ENCODE data around the gene TBC1D14. TPM values are rescaled to one million over a fixed set of nuclear protein-coding genes. Genes with fewer than 3 reads are reported as not detected.
"Not testable (repeated sequence)": the region's sequence is repeated elsewhere in the genome, so short reads cannot be mapped to it uniquely, and the experiment has no call there.

TBC1D14 gene
- total RNA-seq, 1 experiment from 2014 or later, result 50.2 TPM

DNA sequence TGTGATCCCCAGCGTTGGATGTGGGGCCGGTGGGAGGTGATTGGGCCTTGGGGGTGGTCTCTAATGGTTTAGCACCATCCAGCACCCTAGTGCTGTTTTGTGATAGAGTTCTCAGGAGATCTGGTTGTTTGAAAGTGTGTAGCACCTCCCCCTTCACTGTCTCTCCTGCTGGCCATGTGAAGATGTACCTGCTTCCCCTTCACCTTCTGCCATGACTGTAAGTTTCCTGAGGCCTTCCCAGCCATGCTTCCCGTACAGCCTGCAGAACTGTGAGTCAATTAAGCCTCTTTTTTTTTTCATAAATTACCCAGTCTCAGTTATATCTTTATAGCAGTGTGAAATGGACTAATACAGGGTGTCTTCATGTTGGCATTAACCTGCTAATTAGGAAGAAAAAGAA is 19.3 kb upstream of the TBC1D14 start:
- H3K9me3 ChIP-seq (ENCODE audit: control insufficient read depth, low read depth, low read length), result no peaks in the 10 kb centered on the region
- no peaks in the 10 kb centered on the region for H4K20me1 ChIP-seq (ENCODE audit: control insufficient read depth, insufficient read depth, insufficient read length)
- H3K4me1 ChIP-seq (ENCODE audit: insufficient read depth, low read length), result no peaks in the 10 kb centered on the region
- no peak overlapping the region for H4K91ac ChIP-seq (ENCODE audit: insufficient read length, low read depth, low read length)
- Mint-ChIP-seq H3K4me1 (peaks cover 4 to 14% of the 10 kb centered on the region in 2 experiments; a peak in 3 of 4 replicates), H3K4me3 (no peak overlapping the region), H3K27ac (no peak overlapping the region), H3K36me3 (ENCODE audit: insufficient read depth in 1 of 3, low read depth in 3 of 3) (peaks cover 6 to 9% (median 8%) of the 10 kb centered on the region in 3 experiments; a peak in 5 of 7 replicates), H3K9me3 (peaks cover 9 to 11% of the 10 kb centered on the region in 2 experiments; a peak in 4 of 5 replicates), H3K27me3 (ENCODE audit: low read depth) (peaks cover 2% of the 10 kb centered on the region; the same call in 1 of the 2 replicates)
- H4K5ac ChIP-seq (ENCODE audit: insufficient read length, low read depth, low read length), result no peak overlapping the region
- H3K18ac ChIP-seq (ENCODE audit: insufficient read length, low read depth, low read length), result no peak overlapping the region
- no peak overlapping the region for H2BK15ac ChIP-seq (ENCODE audit: low read depth, low read length)
- H3K4ac ChIP-seq (ENCODE audit: low read depth, low read length), result no peak overlapping the region
- no peak overlapping the region for H3K9ac ChIP-seq (ENCODE audit: extremely low read depth, insufficient read length, low read length)
- no peaks in the 10 kb centered on the region for H3K79me2 ChIP-seq (ENCODE audit: insufficient read depth, low read length)
- no peak overlapping the region for H2BK20ac ChIP-seq (ENCODE audit: low read depth, low read length, poor library complexity, severe bottlenecking)
- no peak overlapping the region for H3T11ph ChIP-seq (ENCODE audit: low read length)
- no peak overlapping the region for H3K4me2 ChIP-seq (ENCODE audit: insufficient read depth, insufficient read length, low read length)
- no peak overlapping the region for H2AK5ac ChIP-seq (ENCODE audit: insufficient read length, low read length)
- no CpG with 5 or more reads among the region's 3 CpGs for WGBS (ENCODE audit: extremely low coverage, insufficient read length, low lambda C conversion rate)
- H4K8ac ChIP-seq (replicated peaks; ENCODE audit: insufficient read length, low read depth, low read length), result no peak overlapping the region
- no peaks in the 10 kb centered on the region for H3K79me1 ChIP-seq (ENCODE audit: insufficient read depth, low read depth, low read length, poor library complexity, severe bottlenecking)
- no peak overlapping the region for H2AFZ ChIP-seq (ENCODE audit: low read length)
- H2BK5ac ChIP-seq (ENCODE audit: insufficient read length, low read length), result no peak overlapping the region
- no peak overlapping the region for H3K14ac ChIP-seq (ENCODE audit: insufficient read depth, low read length)
- DNase-seq, result no peak
- H3K56ac ChIP-seq (ENCODE audit: insufficient read length, low read depth, low read length), result no peak overlapping the region
- H3K27ac ChIP-seq (ENCODE audit: insufficient read length, low read depth, low read length), result no peak overlapping the region
- no peaks in the 10 kb centered on the region for H3K27me3 ChIP-seq (ENCODE audit: insufficient read depth, low read length)
- TF ChIP-seq, protein P1, sequence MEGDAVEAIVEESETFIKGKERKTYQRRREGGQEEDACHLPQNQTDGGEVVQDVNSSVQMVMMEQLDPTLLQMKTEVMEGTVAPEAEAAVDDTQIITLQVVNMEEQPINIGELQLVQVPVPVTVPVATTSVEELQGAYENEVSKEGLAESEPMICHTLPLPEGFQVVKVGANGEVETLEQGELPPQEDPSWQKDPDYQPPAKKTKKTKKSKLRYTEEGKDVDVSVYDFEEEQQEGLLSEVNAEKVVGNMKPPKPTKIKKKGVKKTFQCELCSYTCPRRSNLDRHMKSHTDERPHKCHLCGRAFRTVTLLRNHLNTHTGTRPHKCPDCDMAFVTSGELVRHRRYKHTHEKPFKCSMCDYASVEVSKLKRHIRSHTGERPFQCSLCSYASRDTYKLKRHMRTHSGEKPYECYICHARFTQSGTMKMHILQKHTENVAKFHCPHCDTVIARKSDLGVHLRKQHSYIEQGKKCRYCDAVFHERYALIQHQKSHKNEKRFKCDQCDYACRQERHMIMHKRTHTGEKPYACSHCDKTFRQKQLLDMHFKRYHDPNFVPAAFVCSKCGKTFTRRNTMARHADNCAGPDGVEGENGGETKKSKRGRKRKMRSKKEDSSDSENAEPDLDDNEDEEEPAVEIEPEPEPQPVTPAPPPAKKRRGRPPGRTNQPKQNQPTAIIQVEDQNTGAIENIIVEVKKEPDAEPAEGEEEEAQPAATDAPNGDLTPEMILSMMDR (conservative IDR thresholded peaks at IDR 0.05), result no peak
- no peak overlapping the region for H3K23ac ChIP-seq (ENCODE audit: insufficient read length, low read depth, low read length)
- H3K23me2 ChIP-seq (ENCODE audit: insufficient read length, low read depth, low read length, poor library complexity, severe bottlenecking), result no peaks in the 10 kb centered on the region
- H2BK12ac ChIP-seq (ENCODE audit: insufficient read length, low read depth, low read length), result no peak overlapping the region
- H2BK120ac ChIP-seq (ENCODE audit: low read depth, low read length, poor library complexity, severe bottlenecking), result no peak overlapping the region

DNA sequence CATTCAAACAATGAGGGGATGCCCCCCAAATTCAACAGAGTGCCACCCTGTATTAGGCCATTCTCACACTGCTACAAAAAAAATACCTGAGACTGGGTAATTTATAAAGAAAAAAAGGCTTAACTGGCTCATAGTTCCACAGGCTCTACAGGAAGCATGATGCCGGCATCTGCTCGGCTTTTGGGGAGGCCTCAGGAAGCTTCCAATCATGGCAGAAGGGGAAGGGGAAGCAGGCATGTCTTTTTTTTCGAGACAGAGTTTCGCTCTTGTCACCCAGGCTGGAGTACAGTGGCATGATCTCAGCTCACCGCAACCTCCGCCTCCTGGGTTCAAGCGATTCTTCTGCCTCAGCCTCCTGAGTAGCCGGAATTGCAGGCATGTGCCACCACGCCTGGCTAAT is 18.7 kb upstream of the TBC1D14 start:
- H3K23me2 ChIP-seq (ENCODE audit: insufficient read length, low read depth, low read length, poor library complexity, severe bottlenecking); H3K4me3 Mint-ChIP-seq; H3K79me2 ChIP-seq (ENCODE audit: insufficient read depth, low read length); H3K27me3 Mint-ChIP-seq (ENCODE audit: low read depth); DNase-seq; H4K20me1 ChIP-seq (ENCODE audit: control insufficient read depth, insufficient read depth, insufficient read length); H3K56ac ChIP-seq (ENCODE audit: insufficient read length, low read depth, low read length); H2AFZ ChIP-seq (ENCODE audit: low read length); H2BK20ac ChIP-seq (ENCODE audit: low read depth, low read length, poor library complexity, severe bottlenecking); H3K27ac Mint-ChIP-seq; H2AK5ac ChIP-seq (ENCODE audit: insufficient read length, low read length); H3K4me2 ChIP-seq (ENCODE audit: insufficient read depth, insufficient read length, low read length); H4K91ac ChIP-seq (ENCODE audit: insufficient read length, low read depth, low read length); H3K9ac ChIP-seq (ENCODE audit: extremely low read depth, insufficient read length, low read length); H2BK5ac ChIP-seq (ENCODE audit: insufficient read length, low read length); H2BK12ac ChIP-seq (ENCODE audit: insufficient read length, low read depth, low read length); H3K36me3 Mint-ChIP-seq (ENCODE audit: insufficient read depth in 1 of 3, low read depth in 3 of 3); H3K27me3 ChIP-seq (ENCODE audit: insufficient read depth, low read length); H3K4ac ChIP-seq (ENCODE audit: low read depth, low read length); H4K8ac ChIP-seq (replicated peaks; ENCODE audit: insufficient read length, low read depth, low read length); H3T11ph ChIP-seq (ENCODE audit: low read length); H3K9me3 ChIP-seq (ENCODE audit: control insufficient read depth, low read depth, low read length); H3K4me1 ChIP-seq (ENCODE audit: insufficient read depth, low read length); H4K5ac ChIP-seq (ENCODE audit: insufficient read length, low read depth, low read length); H3K79me1 ChIP-seq (ENCODE audit: insufficient read depth, low read depth, low read length, poor library complexity, severe bottlenecking); H3K23ac ChIP-seq (ENCODE audit: insufficient read length, low read depth, low read length); H2BK120ac ChIP-seq (ENCODE audit: low read depth, low read length, poor library complexity, severe bottlenecking); H2BK15ac ChIP-seq (ENCODE audit: low read depth, low read length); H3K14ac ChIP-seq (ENCODE audit: insufficient read depth, low read length); H3K27ac ChIP-seq (ENCODE audit: insufficient read length, low read depth, low read length); H3K18ac ChIP-seq (ENCODE audit: insufficient read length, low read depth, low read length): not testable (repeated sequence)
- WGBS (ENCODE audit: extremely low coverage, insufficient read length, low lambda C conversion rate), result no CpG with 5 or more reads among the region's 9 CpGs
- H3K9me3 Mint-ChIP-seq, result peaks cover 9 to 11% of the 10 kb centered on the region in 2 experiments; a peak in 4 of 5 replicates
- peaks cover 2 to 13% of the 10 kb centered on the region in 2 experiments; a peak in 3 of 4 replicates for H3K4me1 Mint-ChIP-seq
